Mammary epithelial cell (primary cell): Measurements from ENCODE around the gene S1PR2.

ENCODE experiments used
- EZH2 ChIP-seq: IDR thresholded peaks from 2 replicates; pipeline ENCODE4 v1.6.1; 2012; ENCODE audit warnings: low read length, inconsistent platforms, borderline replicate concordance
- TF ChIP-seq, protein P1 (sequence below), 2 donors: IDR thresholded peaks in 1 of 2; conservative IDR thresholded peaks in 1 of 2; 2 replicates each; pipeline ENCODE4 v1.5.1; 2011 to 2012; ENCODE audit warnings: inconsistent platforms in 2 of 2, low read length in 2 of 2, mild to moderate bottlenecking in 2 of 2, control low read depth in 1 of 2, low read depth in 1 of 2; ENCODE audit not compliant: insufficient read depth in 1 of 2; ENCODE audit errors: extremely low read depth in 1 of 2

- TF ChIP-seq, protein P1, sequence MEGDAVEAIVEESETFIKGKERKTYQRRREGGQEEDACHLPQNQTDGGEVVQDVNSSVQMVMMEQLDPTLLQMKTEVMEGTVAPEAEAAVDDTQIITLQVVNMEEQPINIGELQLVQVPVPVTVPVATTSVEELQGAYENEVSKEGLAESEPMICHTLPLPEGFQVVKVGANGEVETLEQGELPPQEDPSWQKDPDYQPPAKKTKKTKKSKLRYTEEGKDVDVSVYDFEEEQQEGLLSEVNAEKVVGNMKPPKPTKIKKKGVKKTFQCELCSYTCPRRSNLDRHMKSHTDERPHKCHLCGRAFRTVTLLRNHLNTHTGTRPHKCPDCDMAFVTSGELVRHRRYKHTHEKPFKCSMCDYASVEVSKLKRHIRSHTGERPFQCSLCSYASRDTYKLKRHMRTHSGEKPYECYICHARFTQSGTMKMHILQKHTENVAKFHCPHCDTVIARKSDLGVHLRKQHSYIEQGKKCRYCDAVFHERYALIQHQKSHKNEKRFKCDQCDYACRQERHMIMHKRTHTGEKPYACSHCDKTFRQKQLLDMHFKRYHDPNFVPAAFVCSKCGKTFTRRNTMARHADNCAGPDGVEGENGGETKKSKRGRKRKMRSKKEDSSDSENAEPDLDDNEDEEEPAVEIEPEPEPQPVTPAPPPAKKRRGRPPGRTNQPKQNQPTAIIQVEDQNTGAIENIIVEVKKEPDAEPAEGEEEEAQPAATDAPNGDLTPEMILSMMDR (conservative IDR thresholded peaks at IDR 0.05 in 1 of 2, IDR thresholded peaks at IDR 0.05 in 1 of 2; ENCODE audit: extremely low read depth in 1 of 2, insufficient read depth in 1 of 2, low read depth in 1 of 2, low read length in 2 of 2), result no peak
- TF ChIP-seq EZH2, result no peak
Observed at GRCh38 chr19:10211691-10212090, 19.4 kb downstream of the S1PR2 start.
